ELF-1 (cell line): Measurements from ENCODE around the gene KIAA1328.
A peak's percentile ranks its signal among the peaks of the same experiment; 100 is the strongest.

Source experiments
- DNase-seq: peaks from one replicate; pipeline ENCODE4 v3.0.0-alpha.2; 2016; ENCODE audit warnings: low read depth, low spot score

KIAA1328 gene

GRCh38 chr18:37252854-37253393, 424.0 kb downstream of the KIAA1328 start:
- no peak for DNase-seq

- DNase-seq = no peak
These were observed 424.7 kb downstream of the KIAA1328 start for GRCh38 chr18:37253394-37254235.

GRCh38 chr18:37254236-37254754, 425.4 kb downstream of the KIAA1328 start:
- no peak for DNase-seq

- no peak for DNase-seq
These were observed 426.0 kb downstream of the KIAA1328 start for GRCh38 chr18:37254973-37255372.

- no peak for DNase-seq
These were observed 429.2 kb downstream of the KIAA1328 start for GRCh38 chr18:37258131-37258530.

GRCh38 chr18:37258819-37259218, 429.9 kb downstream of the KIAA1328 start:
- no peak for DNase-seq

GRCh38 chr18:37259711-37260110, 430.8 kb downstream of the KIAA1328 start:
- no peak for DNase-seq

GRCh38 chr18:37260367-37261093, 431.6 kb downstream of the KIAA1328 start:
- no peak for DNase-seq

GRCh38 chr18:37261246-37261840, 432.4 kb downstream of the KIAA1328 start:
- no peak for DNase-seq

- DNase-seq = no peak
These were observed 433.1 kb downstream of the KIAA1328 start for GRCh38 chr18:37261988-37262387.

- no peak for DNase-seq
These were observed 436.0 kb downstream of the KIAA1328 start for GRCh38 chr18:37264956-37265355.

GRCh38 chr18:37265382-37265781, 436.5 kb downstream of the KIAA1328 start:
- no peak for DNase-seq

- no peak for DNase-seq
These were observed 437.4 kb downstream of the KIAA1328 start for GRCh38 chr18:37266290-37266689.

- DNase-seq = peak; percentile 72
These were observed 441.2 kb downstream of the KIAA1328 start for GRCh38 chr18:37270038-37270665.

GRCh38 chr18:37270666-37271052, 441.7 kb downstream of the KIAA1328 start:
- DNase-seq = no peak

GRCh38 chr18:37272226-37272625, 443.3 kb downstream of the KIAA1328 start:
- DNase-seq = no peak

- no peak for DNase-seq
These were observed 443.9 kb downstream of the KIAA1328 start for GRCh38 chr18:37272841-37273240.

- no peak for DNase-seq
These were observed 445.6 kb downstream of the KIAA1328 start for GRCh38 chr18:37274309-37275236.

GRCh38 chr18:37275237-37275741, 446.4 kb downstream of the KIAA1328 start:
- DNase-seq = no peak
